ENCODE data around the gene AKAP9.
"Not testable (repeated sequence)": the region's sequence is repeated elsewhere in the genome, so short reads cannot be mapped to it uniquely, and the experiment has no call there.

Gene AKAP9

DNA sequence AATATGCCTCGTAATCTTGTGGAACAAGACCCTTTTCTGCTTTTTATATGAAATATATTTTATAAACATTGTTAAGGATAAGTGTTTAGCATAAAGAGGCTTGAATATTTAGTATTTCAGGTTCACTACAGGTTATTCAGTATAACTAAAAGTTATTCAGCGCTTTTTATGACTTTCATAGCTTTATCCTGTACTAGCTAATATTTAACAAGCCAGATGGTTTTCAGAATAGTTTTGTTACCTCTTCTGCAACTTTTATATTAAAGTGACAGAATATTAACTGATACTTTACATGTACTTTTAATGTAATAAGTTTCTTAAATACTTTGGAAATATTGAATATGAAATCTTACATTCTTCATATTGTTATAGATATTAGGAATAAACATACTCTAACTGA lies 118.2 kb downstream of the AKAP9 start:
- no peak for DNase-seq (ENCODE audit: low read depth, low spot score)

DNA sequence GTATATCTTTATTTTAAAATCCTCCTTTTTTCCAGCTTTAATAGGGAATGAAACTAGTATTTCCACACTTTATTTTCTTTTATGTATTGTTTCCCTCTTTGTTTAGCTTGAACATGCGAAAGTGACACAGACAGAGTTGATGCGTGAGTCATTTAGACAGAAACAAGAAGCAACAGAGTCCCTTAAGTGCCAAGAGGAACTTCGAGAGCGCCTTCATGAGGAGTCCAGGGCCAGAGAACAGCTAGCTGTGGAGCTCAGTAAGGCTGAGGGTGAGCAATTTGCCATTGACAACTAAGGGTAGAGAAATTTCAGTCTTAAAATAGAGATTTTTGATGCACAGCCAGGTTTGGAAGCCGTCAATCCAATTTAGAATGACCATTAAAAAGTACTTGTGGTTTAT lies 120.5 kb downstream of the AKAP9 start:
- DNase-seq (ENCODE audit: low read depth, low spot score) = no peak

DNA sequence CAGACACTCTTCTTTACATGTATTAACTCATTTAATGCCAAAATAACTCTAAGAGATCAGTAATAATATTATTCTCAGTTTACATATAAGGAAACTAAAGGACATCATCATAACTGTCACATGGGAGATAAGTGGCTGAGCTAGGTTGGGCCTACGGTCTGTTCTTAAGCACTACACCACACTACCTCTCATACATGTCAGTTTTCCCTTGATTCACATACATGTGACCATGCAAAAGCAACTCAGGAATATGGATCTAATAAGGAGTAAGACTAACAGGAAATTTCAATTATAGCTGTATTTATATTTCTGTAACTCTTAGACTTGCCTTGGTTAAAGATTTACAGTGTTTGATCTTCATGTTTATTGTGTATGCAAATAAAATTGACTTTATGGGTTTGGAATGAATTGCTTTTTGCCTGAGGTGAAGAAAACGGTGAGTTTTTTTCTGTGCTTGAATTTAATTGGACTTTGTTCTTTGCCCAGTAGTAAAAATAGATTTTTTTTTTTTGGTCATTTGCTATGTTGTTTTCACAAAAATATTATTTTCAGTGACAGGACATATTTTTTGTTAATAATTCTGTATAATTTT lies 123.9 kb downstream of the AKAP9 start:
- no peak for DNase-seq (ENCODE audit: low read depth, low spot score)

DNA sequence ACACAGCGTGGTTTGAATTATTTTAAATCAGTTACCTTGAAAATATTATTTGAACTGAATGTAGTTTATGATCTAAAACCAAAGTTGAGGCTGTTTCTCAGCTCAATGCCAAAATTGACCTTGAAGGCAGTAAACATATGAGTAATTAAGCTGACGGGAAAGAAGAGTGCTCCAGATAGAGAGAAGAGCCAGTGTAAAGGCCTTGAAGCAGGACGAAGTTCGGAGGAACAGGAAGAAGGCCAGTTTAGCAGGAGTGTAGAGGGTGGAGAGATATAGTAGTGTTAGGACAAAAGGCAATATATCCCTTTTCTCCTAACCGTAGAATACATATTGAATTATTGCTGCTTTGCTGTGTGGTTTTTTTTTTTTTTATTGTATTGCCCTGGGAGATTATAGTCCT lies 130.4 kb downstream of the AKAP9 start:
- no peak for DNase-seq (ENCODE audit: low read depth, low spot score)

DNA sequence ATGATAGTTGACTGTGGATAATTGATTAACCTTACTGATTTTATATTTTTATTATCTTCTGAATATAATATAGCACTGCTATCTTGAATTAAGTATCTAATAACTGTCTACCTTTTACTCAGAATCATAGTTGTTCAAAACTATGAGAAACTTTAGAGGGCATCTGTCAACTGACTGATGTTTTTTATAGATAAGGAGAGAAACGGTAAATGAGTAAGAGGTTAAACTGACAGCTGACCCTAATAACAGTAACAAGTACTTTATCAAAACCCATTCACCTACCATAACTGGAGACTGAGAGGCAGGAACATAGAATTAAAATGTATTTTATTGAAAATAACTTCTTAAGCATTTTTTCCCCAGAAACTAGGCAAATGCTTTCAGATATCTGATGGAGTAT lies 131.5 kb downstream of the AKAP9 start:
- no peak for DNase-seq (ENCODE audit: low read depth, low spot score)

DNA sequence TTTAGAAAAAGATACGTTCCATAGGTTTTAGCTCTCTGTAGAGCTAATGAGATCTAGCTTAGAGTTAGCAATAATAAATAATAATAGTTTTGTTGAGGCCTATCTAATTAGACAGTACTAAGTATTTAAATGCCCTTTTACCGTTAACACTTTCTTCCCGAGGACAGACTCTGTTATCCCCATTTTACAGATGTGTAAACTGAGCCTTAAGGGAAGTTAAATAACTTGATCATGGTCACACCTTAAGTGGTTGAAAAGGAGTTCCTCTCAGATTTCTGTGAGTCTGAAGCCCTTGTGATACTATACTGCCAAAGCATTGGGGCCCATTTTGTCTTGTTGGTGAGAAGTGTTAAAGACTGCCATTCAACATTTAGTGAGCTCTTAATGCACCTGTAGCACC lies 132.0 kb downstream of the AKAP9 start:
- DNase-seq (ENCODE audit: low read depth, low spot score) = no peak

DNA sequence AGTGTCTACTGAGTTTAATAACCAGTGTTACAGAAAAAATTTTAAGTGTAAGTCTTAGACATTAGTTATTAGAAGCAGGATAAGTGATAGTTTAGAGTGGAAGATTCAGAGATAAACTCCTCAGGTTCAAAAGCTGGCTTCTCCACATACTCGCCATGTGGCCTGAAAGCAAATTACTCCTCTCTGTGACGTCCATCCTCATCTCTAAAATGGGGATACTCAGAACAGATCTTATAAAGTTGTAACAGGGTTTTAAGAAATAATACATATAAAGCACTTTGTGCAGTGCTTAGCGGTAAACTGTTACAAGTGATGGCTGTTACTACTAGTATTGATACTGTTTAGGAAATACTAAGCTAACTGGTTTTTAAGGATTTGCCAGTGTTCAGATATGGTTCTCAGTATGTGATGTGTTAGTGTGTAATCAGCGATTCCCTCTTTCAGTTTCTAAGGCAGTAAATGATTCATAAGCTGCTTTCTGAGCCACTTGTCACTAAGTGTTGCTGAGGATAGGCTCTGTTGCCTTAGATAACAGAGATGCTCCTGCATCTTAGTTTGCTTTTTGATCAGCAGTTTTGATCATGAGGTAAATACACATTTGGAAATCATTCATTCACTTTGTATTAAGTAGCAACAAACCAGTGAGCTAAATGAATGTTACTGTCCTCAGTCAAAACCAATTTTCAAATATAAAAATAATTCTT lies 134.9 kb downstream of the AKAP9 start:
- no peak for DNase-seq (ENCODE audit: low read depth, low spot score)

DNA sequence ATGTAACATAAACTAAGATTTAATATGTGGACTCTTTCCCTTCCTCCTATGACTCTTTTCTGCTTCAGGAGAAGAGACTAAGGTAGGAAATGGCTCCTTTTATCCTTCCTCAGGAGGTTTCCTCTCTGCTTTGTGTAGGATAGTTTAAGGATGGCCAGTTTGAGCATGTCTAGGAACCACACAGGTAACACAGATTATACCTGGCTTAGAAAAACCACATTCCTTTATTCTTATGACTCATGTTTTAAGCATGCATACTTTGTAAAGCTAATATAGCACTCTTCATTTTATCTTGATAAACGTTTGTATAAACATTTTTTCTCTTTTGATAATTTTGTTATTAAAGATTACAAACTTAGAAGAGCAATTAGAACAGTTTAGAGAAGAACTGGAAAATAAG lies 135.8 kb downstream of the AKAP9 start:
- no peak for DNase-seq (ENCODE audit: low read depth, low spot score)

DNA sequence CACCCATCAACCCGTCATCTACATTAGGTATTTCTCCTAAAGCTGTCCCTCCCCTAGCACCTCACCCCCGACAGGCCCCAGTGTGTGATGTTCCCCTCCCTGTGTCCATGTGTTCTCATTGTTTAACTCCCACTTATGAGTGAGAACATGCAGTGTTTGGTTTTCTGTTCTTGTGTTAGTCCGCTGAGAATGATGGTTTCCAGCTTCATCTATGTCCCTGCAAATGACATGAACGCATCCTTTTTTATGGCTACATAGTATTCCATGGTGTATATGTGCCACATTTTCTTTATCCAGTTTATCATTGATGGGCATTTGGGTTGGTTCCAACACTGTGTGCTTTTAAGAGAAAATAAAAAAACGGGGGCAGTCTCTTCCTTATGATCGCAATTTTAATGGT lies 143.3 kb downstream of the AKAP9 start:
- DNase-seq (ENCODE audit: low read depth, low spot score) = not testable (repeated sequence)

DNA sequence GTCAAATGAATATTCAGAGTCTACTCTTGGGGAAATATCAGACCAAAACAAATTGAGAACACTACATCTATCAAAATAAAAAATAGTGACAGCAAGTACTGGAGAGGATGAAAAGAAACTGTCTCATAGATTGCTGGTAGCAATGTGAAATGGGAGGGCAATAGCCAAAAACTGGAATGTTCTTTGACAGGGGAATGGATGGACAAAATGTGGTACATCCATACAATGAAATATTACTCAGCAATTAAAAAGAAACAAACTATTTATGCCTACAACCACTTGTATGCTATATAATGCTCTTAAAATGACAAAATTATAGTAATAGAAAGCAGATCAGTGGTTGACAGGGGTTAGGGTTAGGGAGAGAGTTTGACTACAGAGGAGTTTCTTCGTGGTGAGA lies 147.6 kb downstream of the AKAP9 start:
- no peak for DNase-seq (ENCODE audit: low read depth, low spot score)

DNA sequence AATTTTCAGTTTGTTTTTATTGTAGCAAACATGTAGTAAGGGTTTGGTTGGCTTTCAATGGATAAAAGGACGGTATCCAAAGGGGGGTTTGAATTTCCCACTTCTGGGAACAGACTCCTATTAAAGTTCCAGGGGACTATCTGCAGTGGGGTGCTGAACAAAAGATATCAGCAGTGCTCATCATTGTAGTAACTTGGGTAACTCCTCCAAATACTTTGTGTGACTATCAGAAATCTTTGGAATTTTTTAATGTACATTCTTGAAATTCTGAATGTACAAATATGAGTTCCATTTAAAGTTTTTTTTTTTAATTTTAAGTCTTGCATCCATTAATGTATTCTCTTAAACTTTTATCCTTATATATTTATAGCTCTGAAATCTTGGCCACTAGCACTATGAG lies 151.5 kb downstream of the AKAP9 start:
- DNase-seq (ENCODE audit: low read depth, low spot score) = no peak

DNA sequence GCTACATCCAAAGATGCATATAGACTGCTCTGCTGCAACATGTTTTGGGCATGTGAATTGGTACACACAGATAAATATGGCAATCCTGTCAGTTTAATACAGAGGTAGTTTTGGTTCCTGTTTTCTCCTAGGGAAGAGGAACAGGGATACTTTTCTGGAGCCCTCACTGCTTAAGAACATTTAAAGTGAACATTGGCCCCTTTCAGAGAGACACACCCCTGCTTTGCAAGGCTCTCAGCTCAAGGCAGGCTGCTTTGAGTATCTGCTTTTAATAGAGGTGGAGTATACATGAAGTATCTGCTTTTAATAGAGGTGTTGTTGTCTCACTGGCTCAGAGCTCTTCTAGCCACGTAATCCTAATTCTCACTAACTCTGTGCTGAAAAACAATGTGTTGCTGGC lies 154.7 kb downstream of the AKAP9 start:
- DNase-seq (ENCODE audit: low read depth, low spot score) = no peak

DNA sequence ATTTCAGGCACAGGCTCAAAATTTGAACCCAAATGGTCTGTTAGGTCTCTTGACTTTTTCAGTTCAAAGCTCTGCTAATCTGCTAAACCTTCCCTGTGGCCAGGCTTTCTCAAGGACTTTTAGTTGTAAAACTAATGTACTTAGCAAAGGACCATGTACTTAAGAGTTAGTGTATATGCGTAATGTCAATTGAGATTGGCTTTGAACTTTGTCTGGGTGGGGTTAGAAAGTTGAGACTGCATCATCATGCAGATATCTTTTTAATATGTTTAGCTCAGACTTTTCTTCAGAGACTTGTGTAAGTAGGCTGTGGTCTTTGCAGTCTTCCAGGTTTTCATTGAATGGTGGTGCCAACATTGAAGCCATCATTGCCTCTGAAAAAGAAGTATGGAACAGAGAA lies 159.9 kb downstream of the AKAP9 start:
- DNase-seq (ENCODE audit: low read depth, low spot score) = no peak

DNA sequence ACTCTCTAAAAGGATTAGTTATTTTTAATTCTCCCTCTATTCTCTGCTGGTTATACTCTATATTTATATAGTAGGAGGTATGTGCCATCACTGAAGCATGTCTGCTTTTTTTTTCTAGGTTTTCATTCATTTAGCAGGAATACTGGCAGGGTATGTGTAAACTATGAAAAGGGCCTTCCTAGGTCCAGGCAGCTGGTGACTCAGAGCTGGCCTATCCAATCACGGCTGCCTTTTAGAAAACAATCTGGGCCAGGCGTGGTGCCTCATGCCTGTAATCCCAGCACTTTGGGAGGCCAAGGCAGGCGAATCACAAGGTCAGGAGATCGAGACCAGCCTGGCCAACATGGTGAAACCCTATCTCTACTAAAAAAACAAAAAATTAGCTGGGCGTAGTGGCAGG lies 162.2 kb downstream of the AKAP9 start:
- not testable (repeated sequence) for DNase-seq (ENCODE audit: low read depth, low spot score)

DNA sequence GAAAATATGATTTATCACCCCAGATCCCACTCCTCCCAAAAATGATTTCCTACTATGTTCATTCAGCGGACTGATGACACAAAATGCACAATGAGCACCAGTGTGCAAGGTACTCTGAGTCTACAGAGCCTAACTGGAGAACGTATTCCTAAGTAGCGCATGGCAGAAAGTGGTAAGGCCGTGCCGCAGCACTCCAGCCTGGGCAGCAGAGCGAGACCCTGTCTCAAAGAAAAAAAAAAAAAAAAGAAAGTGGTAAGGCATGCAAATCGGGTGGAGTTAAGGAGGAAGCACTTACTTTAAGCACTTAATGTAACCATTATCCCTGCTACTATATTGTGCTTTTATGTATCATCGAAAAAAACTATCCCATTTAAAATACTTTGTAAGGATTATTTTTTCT lies 168.2 kb downstream of the AKAP9 start:
- no peak for DNase-seq (ENCODE audit: low read depth, low spot score)

DNA sequence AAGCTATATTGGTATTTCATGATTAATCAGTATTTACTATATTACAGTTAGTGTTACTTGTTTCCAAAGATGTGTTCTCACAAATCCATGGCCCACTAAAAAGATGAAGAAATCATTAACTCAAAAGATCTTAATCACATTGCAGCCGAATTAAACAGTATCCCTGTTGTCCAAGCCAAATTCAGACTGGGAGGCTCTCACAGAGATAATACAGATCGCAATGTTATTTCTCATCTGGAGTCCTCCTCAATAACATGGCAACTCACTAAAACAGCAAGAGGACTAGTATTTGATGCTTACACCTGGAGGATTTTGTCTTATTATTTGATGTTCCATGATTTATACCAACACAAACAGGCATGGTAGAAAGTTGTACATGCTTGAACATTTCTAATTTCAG lies 170.2 kb downstream of the AKAP9 start:
- no peak for DNase-seq (ENCODE audit: low read depth, low spot score)

DNA sequence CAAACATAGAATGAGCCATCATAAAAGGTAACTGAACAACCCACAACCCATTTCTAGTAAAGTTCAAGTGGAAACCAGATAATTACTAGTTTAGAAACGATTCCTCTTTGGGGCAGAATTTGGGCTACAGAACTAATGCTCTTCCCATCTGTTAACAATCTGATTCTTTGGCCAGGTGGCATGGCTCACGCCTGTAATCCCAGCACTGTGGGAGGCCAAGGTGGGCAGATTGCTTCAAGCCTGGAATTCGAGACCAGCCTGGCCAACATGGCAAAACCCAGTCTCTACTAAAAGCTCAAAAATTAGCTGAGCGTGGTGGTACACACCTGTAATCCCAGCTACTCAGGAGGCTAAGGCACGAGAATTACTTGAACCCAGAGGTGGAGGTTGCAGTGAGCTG lies 175.2 kb downstream of the AKAP9 start:
- no peak for DNase-seq (ENCODE audit: low read depth, low spot score)

DNA sequence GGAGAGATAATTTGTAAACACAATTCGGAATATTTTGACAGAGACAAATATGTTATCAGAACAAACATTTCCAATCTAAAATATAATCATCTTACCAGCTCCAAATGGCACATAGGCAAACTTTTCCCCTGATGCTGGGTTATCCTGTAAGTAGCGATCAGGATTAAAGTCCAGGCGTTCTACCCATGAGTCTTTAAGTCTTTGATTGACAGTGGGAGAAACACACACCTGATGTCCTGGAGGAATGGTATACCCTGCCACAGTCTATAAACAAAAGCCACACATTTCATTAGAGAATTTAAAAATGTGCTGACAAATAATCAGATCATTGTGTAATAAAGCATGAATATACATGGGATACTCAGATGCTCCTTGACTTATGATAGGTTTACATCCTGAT lies 176.3 kb downstream of the AKAP9 start:
- no peak for DNase-seq (ENCODE audit: low read depth, low spot score)

DNA sequence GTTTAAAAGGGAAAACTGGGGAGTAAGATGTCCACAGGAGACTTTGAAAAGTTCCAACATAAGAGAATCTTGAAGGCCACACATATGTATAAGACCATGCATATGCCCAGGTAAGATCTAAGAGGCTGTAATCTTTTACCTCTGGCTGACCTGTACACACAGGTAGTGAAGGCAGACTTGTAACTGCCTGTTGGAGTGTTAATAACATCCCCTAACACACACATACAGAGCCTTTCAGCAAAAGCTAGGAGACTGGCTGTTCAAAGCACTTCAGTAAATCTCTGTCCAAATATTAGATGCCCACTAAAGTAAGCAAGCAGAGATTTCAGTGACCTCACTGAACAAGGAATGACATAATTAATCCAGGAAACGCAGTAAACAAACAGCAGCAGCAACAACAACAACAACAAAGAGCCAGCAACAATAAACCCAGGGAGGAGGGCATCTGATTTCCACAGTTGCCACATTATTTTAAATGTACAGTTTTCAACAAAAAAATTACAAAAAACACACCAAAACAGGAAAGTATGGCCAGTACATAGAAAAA lies 178.6 kb downstream of the AKAP9 start:
- no peak for DNase-seq (ENCODE audit: low read depth, low spot score)

DNA sequence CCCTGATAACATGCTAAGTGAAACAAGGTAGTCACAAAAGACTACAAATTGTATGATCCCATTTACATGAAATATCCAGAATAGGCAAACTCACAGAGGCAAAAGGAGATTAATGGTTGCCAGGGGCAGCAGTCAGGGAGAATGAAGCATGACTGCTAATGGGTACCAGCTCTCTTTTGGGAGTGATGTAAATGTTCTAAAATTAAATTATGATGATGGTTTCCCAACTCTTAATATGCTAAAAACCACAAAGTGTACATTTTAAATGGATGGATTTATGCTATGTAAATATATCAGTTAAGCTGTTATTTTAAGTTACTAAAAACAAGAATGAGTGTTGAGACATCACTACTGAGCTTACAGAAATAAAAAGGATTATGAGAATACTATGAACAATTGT lies 181.0 kb downstream of the AKAP9 start:
- no peak for DNase-seq (ENCODE audit: low read depth, low spot score)

DNA sequence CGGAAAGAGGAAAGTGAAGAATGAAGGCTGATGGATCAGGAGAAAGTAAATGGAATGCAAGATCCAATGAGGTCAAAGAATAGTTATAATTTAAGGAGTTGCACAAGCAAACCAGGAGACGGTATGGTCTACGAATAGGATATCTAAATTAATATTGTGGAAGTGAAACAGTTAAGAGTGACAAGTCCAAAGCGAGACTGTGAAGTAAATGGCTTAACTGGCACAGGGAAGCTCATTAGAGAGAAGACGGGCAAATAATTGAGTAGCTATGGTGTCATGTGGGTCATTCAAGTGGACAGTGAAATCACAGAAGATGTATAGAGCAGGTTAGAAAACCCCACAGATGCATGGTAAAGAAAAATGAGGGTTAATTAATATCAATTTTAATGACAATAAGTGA lies 190.4 kb downstream of the AKAP9 start:
- DNase-seq (ENCODE audit: low read depth, low spot score) = no peak

DNA sequence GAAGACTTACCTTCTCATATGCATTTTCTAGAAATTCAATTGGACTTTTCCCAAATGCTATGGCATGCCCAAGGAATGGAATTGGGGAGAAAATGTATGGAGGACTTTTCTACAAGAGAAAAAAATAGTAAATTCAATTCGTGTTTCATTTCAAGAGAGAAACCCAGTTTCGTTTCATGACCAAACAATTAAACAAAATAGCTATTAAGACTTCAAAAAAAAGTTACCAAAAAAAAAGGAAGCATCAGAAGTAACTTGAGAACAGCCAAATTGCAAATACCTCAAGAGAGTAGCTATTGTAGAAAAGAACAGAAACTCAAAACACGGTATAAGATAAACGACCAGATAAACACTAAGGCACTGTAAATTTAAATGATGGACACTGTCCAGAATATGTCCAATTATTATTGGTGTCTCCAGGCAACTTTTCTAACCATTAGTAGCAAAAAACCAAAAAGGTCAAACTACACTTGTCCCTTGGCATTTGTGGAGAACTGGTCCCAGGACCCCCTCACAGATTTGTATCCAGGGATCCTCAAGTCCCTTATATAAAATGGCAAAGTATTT lies 191.2 kb downstream of the AKAP9 start:
- no peak for DNase-seq (ENCODE audit: low read depth, low spot score)

DNA sequence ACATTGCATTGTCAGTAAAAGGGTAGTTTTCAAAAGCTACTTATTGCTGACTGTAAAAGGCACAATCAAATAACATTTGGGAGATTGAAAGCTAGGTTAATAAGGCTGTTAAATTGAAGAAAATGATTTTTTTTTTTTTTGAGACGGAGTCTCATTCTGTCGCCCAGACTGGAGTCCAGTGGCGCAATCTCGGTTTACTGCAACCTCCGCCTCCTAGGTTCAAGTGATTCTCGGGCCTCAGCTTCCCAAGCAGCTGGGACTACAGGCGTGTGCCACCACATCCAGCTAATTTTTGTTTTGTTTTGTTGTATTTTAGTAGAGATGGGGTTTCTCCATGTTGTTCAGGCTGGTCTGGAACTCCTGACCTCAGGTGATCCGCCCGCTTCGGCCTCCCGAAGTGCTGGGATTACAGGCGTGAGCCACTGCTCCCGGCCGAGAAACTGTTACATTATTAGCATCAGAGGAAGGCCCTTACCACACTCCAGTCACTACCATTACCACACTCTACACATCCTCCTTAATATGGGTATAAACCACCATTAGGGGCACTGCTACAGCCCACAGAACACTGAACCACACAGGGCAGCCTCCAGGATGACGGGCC lies 192.6 kb downstream of the AKAP9 start:
- no peak for DNase-seq (ENCODE audit: low read depth, low spot score)

Measured in activated CD4-positive, CD25-positive, alpha-beta regulatory T cell treated with anti-CD3 and anti-CD28 coated beads, Interleukin-2, amount 50 U/mL, for 16 hours (primary cell).